GM10266 (cell line): ENCODE results near the gene CLBA1.

Experiments used
- DNase-seq: peaks from one replicate; pipeline ENCODE4 v3.0.0; 2012; ENCODE audit errors: extremely low spot score
- CTCF ChIP-seq: IDR thresholded peaks from 2 replicates; pipeline ENCODE4 v1.5.1; 2012; ENCODE audit warnings: mild to moderate bottlenecking, low read depth; ENCODE audit not compliant: control insufficient read depth, insufficient read depth; ENCODE audit errors: missing control alignments

CLBA1 gene

GRCh38 chr14:105010891-105011291 is 25.3 kb downstream of the CLBA1 start:
- TF ChIP-seq CTCF = no peak
- no peak for DNase-seq

GRCh38 chr14:105011312-105011990 is 25.9 kb downstream of the CLBA1 start:
- DNase-seq = no peak
- TF ChIP-seq CTCF = no peak

GRCh38 chr14:105012171-105012985 is 26.8 kb downstream of the CLBA1 start:
- no peak for DNase-seq
- no peak for TF ChIP-seq CTCF

- DNase-seq = no peak
- TF ChIP-seq CTCF = no peak
Measured at GRCh38 chr14:105013150-105013785, 27.7 kb downstream of the CLBA1 start.

GRCh38 chr14:105014032-105014431 is 28.4 kb downstream of the CLBA1 start:
- no peak for DNase-seq
- TF ChIP-seq CTCF = no peak

- DNase-seq = no peak
- no peak for TF ChIP-seq CTCF
Measured at GRCh38 chr14:105014631-105015030, 29.0 kb downstream of the CLBA1 start.

- DNase-seq = no peak
Measured at GRCh38 chr14:105015242-105015641, 29.7 kb downstream of the CLBA1 start.

More at GRCh38 chr14:105015242-105015641, 29.7 kb downstream of the CLBA1 start:
- no peak for TF ChIP-seq CTCF
